GM19023 (cell line): Measurements from ENCODE around the gene NNT.

Experiments
- ATAC-seq: cut with Tn5 transposase; IDR thresholded peaks from one replicate; pipeline ENCODE4 v1.9.1; 2021; ENCODE audit warnings: mild to moderate bottlenecking, moderate library complexity; ENCODE audit not compliant: unreplicated experiment

NNT gene

DNA sequence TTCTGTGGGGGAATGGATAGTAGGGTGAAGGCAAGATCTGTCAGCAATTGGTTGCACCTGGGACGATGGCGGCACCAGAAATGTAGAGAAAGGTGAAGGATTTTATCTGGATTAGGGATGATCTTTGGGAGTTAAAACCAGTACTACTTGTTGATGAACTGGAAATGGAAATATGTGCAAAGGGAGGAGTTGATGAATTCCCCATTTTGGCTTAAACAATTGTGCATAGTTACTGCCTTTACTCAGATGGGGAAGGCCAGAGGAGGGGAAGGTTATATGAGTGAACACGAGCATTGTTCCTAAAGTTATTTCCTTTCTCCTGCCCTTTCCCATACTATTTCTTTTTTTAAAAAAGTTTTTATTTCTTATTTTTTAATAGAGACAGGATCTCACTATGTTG, 19.1 kb downstream of the NNT start:
- ATAC-seq, result no peak

DNA sequence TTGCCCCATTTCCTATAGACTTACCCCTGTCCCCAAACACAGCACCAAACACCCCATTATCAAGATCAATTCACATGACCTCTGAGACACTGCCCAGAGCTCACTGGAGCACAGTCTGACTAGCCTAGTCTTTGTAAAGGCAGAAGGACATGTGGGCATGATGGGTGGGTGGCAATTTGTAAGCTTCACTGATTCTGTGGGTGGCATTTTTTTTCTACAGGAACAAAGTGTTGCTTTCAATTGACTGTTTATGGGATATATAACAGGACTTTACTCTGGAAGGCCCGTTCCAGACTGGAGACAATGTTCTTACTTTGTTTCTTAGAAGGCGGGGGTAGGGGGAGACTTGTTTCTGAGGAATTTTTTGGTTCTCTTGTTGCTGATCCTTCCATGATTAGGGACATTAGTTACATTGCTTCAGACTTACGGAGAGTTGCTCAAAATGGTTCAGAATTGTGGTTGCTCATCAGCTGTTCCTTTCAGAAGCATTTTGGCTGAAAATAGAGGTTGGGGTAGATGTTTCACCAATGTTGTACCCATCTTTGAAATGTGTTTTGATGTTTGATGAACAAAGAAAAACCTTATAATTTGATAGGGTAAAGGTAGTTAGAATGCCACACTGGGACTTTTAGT, 20.2 kb downstream of the NNT start:
- no peak for ATAC-seq

DNA sequence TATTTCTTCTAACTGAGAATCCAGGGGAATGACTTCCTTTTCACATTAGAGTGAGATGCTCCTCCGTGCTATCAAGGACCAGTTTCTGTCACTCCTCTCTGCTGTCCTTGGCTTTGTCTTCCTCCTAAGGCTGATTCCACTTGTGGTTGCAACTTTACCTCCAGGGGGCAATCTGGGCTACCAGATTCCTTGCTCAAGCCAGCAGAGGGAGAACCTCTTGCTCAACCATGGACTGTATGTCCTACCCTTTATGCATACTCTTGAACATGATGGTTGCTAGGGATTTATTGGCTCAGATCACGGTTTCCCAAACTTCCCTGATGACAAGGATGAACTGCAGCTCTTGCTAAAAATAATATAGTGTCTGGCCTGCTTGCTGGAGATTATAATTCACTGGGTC, 24.0 kb downstream of the NNT start:
- no peak for ATAC-seq

DNA sequence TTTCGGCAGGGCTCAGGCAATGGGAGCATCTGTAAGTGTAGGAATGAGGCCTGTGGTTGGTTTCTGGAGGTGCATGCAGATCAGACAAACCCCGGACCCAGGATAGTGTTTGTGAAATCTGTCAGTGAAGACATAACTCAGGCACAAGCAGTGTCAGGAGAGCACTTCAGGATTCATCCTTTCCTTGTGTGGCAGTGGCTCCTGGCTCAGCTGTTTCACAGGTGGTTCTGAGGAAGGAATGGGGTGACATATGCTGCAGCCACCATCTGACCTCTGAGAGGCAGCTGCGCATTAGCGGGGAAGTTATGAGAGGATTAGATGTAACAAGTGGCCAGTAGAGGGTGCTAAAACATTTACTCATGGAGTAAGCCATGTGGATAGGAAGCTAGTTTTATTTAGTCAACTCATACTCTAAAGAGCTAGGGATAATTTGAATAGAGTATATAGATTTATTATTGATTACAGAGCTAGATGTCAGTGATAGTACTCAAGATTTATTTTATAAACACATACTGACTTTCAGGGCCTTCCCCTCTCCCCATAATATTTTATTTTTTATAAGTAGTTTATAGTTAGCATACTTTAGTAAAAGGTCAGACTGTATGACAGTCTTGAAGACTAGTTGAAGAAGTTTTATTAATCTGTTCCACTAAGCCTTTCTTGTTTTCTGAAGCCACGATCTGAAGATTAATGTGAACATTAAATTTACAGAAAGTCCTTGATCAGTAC, 28.4 kb downstream of the NNT start:
- ATAC-seq, result peak; percentile 93

DNA sequence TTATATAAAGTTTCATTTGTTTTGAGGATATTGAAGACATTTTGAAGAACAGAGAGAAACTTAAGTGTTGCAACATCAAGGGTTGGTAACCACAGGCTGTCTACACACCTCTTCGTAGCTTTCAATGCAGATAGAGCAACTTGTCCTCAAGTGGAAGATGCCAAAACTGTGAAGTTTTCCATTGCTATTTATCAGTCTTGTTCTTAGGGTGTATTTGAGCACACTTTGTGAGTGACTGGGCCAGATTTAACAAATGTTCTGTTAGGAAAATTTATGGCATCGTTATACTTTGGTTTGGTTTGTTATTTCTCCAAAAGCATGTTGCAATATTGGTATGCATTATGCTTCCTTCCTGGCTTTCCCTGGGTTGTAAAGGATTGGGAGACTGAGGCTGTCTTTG, 31.6 kb downstream of the NNT start:
- no peak for ATAC-seq

DNA sequence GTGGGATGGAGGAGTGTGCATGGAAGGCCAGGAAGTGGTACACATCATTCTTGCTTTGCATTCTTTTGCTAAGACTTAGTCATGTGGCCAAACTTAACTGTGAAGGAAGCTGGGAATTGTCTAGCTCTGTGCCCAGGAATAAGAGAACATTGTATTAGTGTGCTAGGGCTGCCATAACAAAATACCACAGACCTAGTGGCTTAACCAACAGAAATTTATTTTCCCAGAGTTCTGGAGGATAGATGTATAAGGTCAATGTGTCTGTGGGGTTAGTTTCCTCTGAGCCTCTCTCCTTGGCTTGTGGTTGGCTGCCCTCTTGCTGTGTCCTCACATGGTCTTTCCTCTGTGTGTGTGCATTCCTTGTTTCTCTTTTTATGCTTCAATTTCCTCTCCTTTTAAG, 32.4 kb downstream of the NNT start:
- no peak for ATAC-seq

DNA sequence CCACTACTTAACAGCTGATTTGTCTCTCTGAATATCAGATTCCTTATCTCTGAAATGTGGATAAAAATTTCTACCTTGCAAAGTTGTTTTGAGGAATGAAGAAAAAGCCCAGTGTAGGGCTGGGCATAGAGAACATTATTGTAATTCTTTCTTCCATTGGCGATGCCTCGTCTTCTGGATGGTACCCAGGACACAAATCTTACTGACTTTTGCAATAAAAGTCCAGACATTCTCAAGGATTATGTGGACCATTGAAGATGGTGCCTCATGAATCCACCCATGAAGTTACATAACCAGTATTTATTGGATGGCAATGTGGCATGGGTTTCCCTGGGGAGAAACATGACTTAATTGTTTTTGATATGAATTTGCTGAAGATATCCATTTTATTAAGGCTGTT, 33.1 kb downstream of the NNT start:
- no peak for ATAC-seq

DNA sequence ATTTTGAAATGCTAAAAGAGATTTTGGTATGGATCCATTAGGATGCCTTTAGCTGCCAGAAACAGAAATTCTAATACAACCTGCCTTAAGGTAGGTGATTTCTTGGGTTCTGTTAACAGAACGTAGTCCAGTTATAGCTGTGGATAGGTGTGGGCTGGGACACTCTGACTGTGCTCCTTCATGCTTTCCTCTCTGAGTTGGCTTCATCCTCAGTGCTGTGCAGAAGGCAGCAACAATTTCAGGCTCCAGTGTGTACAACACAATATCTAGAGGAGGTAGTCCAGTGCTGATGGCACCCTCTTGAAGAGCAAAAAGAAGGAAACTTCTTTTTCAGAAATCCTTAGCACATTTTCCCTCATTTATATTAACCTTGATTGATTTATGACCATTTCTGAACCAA, 34.4 kb downstream of the NNT start:
- ATAC-seq, result no peak

DNA sequence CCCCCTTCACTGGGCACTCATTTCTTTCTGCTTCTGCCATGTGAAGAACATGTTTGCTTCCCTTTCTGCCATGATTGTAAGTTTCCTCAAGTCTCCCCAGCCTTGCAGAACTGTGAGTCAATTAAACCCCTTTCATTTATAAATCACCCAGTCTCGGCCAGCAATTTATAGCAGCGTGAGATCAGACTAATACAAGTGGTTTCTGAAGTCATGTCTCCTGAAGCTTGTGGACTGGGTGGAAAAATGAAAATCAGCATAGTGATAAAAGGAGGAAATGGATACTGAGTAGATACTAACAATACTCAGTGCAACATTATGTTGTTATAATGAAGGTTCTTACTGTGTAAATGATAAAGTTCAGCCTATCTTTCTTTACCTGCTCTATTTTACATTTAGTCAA, 35.1 kb downstream of the NNT start:
- ATAC-seq, result no peak

DNA sequence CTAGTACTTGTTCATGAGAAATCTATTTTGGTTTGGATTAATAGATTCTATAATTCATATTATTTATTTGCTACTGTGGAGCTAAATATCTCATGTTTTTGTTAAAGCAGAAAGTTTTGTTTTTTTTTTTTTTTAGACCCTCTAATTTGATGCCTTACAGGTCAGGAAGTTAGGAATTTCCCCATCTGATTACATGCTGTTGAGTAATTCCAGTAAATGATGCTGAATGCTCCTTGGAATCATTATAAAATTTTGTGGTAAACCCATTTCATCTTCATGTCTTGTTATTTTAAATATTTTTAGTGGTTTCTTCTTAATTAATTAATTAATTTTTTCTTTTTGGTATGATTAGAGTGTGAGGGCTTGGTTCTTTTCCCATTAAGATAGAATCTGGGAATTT, 35.6 kb downstream of the NNT start:
- no peak for ATAC-seq

DNA sequence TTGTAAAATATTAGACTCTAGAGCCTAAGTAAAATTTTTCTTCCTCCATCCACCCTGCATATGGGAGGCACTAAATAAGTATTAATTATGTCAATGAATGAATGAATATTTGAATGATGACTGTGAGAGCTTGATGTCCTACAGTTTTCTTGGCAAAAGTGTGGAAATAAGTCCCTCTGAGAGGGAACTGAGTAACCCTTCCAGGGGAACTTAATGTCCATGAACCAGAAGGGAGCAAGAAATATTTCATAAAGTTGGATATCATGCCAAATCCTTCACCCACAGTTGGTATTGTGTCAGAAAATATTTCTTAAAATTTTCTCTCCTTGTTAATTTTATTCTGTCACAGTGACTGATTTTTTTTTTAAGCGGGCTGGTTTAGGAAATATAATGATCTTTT, 36.6 kb downstream of the NNT start:
- no peak for ATAC-seq

DNA sequence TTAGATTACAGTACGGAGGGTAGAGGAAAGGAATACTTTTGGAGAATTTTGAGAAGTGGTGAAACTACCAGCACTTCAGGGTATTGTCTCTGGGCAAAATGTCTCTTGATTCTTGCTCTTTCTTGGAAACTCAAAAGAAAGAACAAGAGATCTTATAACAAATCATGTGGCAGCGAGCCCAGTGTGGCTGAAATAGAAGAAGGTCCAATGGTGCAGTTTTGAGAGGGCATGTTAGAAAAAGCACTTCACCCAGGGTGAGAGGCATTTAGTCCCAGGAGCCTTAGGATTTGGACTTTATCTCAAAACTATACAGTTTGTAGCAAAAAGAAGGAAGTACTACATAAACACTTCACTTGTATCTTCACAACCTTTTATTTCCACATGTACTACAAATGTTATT, 39.4 kb downstream of the NNT start:
- ATAC-seq, result no peak

DNA sequence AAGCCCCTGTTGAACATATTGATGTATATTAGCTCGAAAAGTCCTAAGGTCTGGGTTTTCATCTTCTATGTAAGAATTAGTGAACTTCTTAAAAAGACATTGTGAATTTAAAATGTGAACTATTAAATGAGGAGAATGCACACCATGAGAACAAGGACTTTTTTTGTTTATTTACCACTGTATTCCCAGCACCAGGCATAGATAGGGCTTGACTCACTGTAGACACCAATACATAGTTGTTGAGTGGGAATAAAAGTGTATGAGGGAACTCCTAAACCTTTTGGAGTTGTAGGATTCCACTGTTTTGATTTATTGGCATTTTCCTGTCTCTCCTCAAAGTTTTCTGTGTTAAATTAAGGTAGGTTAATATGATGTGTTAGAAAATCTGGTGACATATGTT, 40.3 kb downstream of the NNT start:
- ATAC-seq, result no peak

DNA sequence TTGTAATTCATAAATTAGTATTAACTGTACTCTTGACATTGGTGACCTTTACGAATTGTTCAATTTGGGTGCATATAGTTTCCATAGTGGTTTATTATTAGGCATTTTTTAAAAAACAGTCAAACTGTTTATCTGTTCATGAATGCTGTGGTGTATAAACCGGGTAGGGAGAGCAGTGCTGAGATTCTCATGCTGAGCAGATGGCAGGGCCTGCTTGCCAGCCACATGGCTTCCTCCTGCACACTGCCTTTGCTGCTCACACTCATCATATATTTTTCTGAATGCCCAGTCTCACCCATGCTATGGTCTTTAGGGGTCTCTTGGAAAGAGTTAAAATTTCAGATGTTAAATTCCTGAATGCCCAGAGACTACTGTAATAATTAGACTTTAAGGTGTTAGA, 40.8 kb downstream of the NNT start:
- ATAC-seq, result no peak

DNA sequence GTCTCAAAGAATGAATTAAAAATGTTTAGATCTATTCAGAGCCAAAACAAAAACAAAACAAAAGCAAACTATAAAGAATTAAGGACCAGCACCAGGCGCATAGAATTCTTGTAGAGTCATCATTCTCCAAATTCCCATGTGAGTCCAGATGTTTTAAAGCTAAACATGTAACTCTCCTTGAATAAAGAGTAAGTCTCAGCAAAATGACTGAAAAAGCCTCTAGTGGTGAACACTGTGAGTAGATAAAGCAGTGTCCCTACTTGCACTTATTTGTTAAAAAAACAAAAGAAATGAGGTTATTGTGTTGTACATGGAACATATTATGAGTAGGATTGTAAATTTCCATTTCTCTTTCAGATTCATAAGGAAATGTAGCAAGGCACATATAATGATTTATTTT, 44.0 kb downstream of the NNT start:
- no peak for ATAC-seq

DNA sequence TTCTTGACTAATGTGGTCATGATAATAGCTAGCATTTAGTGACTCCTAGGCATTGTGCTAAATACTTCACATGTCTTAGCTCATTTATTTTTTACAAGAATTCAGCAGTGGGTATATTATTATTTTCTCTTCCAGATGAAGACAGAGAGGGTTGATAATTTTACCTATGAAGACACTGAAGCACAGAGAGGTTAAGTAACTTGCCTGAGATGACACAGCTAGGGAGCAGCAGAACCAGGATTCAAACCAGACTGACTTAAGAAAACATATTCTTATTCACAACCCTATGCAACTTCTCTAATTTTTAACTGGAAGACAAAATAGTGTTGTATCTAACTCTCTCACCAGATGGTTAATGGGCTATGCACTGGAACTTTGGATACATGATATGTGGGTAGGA, 44.8 kb downstream of the NNT start:
- ATAC-seq, result no peak

DNA sequence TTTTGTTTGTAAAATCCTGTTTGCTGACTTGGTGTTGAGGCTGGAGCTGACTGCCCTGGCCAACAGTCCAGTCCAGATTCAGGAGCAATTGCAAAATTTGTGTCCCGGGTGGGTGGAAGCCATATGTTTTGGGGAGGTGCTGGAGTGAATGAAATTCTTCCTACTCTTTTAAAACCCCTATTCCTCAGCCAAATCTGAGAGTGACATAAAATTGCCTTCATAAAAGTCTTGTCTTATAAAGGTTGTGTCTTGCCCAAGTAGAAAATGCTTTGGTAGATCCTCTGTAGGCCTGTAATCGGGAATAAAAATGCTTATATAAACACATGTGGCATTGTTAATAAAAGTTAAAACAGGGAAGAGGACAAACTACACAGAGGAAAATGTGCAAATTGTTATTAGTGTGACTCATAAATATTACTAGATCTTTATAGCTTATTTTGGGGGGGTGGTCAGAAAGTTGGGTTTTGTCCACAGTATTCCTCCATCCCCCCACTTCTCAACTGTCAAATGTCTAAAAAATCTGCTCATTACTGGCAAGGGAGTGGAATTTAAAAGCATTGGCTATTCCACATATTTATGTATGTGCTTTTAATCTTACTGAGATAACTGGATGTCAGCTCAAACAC, 45.6 kb downstream of the NNT start:
- ATAC-seq, result no peak

DNA sequence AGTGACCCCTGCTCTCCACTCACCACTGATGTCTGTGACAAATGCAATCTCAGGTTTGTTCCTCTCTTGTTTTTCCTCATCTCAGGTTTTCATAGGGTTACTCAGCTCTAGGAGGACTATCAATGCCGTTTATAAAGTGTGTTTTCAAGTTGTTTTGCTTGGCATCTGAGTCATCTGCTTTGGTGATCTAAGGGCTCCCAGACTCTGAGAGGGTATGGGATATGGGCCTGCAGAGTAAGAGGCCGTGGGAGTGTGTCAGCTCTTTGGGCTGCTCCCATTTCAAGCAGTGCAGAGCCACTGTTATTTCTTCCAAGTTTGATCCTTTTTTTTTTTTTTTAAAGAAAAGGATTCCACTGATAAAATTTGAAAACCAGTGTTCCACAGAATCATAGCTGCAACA, 46.3 kb downstream of the NNT start:
- no peak for ATAC-seq

DNA sequence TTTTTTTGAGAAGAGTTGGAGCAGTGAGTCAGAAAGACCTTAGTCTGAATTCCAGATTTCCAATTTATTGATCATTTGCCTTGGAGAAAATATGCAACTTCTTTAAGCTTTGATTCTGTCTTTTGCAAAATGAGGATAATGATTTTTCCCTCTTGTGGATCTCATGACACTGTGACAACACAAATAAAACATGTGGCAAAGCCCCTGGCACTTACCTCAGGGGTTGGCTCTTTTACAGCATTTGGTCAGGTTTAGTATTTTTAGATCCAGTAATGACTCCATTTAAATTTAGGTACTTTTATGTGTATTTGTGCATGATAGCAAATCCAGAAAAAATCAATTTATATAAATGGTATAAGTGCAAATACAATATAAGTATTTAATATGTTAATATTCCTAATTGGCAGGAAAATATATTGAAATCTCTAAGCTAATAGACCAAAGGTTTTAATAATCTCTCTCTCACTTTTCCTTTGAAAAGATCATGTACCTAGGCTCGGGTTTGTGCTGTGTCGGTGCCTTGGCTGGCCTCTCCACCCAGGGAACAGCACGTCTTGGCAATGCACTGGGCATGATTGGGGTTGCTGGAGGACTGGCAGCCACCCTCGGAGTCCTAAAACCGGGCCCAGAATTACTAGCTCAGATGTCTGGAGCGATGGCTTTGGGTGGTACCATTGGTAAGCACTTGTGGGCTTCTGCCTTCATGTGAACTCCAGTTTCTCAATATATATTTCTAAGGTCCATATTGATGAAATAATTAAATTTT, 49.7 kb downstream of the NNT start:
- ATAC-seq, result no peak

DNA sequence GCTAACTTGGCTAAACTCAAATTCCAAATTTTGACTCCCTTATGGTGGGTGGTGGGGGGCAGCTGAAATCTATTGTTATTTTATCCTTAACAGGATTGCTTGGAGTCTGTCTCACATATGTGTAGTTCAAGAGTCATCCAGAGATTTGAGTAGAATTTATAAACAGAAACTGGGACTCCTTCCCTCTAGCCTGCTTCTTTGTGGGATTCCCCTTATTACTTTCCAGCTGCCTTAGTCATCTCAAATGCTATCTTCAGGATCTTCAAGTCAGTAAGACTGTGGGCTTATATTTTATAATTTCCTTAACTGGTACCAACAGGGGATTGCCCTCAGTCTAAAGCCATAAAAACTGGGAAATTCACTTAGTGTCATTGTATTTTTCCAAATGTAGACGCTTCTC, 55.5 kb downstream of the NNT start:
- no peak for ATAC-seq

DNA sequence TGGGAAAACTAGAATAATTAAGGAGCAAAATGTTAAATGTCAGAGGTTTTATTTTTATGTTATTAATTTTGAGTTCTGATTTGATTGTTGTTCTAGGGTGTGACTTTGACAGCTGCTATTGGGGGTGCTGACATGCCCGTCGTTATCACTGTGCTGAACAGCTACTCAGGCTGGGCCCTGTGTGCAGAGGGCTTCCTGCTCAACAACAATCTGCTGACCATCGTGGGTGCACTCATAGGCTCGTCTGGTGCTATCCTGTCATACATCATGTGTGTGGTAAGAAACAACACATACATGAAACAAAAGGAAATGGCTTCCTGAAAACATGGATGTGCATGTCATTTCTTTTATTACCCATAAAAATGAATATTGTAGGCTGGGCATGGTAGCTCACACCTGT, 56.1 kb downstream of the NNT start:
- ATAC-seq, result no peak

DNA sequence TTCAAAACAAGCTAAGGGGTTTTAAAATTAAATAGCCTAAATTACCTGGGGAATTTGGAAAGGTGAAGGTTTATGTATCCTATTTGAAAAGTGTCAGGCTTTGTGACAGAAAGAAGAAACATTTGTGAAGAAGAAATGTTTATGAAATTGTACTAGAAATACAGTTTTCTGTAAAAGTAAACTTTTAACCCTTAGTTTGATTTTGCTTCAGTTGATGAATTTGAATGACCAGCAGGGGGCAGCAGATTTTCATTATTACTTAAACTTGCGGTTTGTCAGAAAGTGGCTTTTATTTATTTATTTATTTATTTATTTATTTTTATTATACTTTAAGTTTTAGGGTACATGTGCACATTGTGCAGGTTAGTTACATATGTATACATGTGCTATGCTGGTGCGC, 58.1 kb downstream of the NNT start:
- ATAC-seq, result no peak
